HEK293T (cell line): ENCODE measurements around the gene KLHL22.

Experiments used
- ARNT ChIP-seq: fragments of 450-650 bp; IDR thresholded peaks from 2 replicates; pipeline ENCODE4 v1.6.1; 2017; ENCODE audit warnings: mild to moderate bottlenecking
- ELF4 ChIP-seq: fragments of 450-650 bp; IDR thresholded peaks from 2 replicates; pipeline ENCODE4 v1.6.1; 2017; ENCODE audit warnings: antibody characterized with exemption
- FOXM1 ChIP-seq: fragments of 450-650 bp; IDR thresholded peaks from 2 replicates; pipeline ENCODE4 v1.6.1; 2017; ENCODE audit warnings: mild to moderate bottlenecking, borderline replicate concordance
- HDGF ChIP-seq: fragments of 450-650 bp; IDR thresholded peaks from 2 replicates; pipeline ENCODE4 v1.6.1; 2017; ENCODE audit warnings: antibody characterized with exemption, borderline replicate concordance
- L3MBTL2 ChIP-seq: fragments of 450-650 bp; conservative IDR thresholded peaks from 2 replicates; pipeline ENCODE4 v1.6.1; 2016; ENCODE audit warnings: mild to moderate bottlenecking
- SUZ12 ChIP-seq: fragments of 450-650 bp; IDR thresholded peaks from 2 replicates; pipeline ENCODE4 v1.6.1; 2016; ENCODE audit warnings: mild to moderate bottlenecking
- ZNF384 ChIP-seq: fragments of 450-650 bp; IDR thresholded peaks from 2 replicates; pipeline ENCODE4 v1.6.1; 2016

DNA sequence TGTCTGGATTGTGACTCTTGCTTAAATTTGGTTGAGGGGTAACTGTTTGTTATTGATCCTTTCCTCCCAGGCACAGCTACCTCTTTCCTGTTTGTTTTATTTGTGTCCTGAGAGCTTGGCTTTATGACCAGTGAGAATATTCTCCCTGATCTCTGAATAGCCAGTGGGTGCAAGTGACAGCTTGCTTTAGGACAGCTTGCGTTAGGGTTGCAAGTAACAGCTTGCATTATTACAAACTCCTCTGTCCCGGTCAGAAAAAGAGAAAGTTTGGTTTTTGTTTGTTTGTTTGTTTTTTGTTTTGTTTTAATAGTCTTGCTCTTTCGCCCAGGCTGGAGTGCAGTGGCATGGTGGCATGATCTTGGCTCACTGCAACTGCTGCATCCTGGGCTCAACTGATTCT is 3.3 kb upstream of the KLHL22 start:
- TF ChIP-seq FOXM1: no peak
- no peak for TF ChIP-seq HDGF
- TF ChIP-seq L3MBTL2: no peak
- no peak for TF ChIP-seq SUZ12
- no peak for TF ChIP-seq ZNF384
- TF ChIP-seq ELF4: no peak
- no peak for TF ChIP-seq ARNT
